ENCODE measurements around the gene LPAR1. TPM values are rescaled to one million over a fixed set of nuclear protein-coding genes. Genes with fewer than 3 reads are reported as not detected.
A peak's percentile ranks its signal among the peaks of the same experiment; 100 is the strongest.
"Not testable (repeated sequence)": the region's sequence is repeated elsewhere in the genome, so short reads cannot be mapped to it uniquely, and the experiment has no call there.

LPAR1 gene
- polyA plus RNA-seq, 1 donor: 22.4 TPM

DNA sequence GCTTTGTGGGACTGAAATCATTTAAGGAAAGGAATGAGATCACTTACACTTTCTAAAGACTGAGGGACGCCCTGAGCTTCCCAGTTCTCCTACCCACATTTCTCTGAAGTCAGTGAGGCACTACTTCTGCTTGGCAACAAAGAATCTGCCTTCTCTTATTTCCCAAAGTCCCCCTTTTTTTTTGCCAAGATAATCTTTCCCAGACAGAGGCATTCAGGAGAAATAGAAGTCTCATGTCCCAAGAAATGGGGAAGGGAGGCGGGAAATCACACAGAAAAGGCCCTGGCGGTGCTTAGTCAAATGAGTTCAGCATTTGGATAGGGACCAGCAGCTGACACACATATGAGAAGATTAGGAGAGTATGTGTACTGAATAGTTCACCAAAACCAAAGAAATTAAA, 210.0 kb downstream of the LPAR1 start:
- no peaks in the 10 kb centered on the region for H3K4me1 ChIP-seq (ENCODE audit: control insufficient read depth, insufficient read depth, low read length)
- no peaks in the 10 kb centered on the region for H3K36me3 ChIP-seq (ENCODE audit: control insufficient read depth, insufficient read depth, low read length)
- no peak overlapping the region for H3K4me3 ChIP-seq (ENCODE audit: low read length)
- no peaks in the 10 kb centered on the region for H3K27me3 ChIP-seq (ENCODE audit: control insufficient read depth, insufficient read depth, low read length)
- no peaks in the 10 kb centered on the region for H3K9me3 ChIP-seq (ENCODE audit: control insufficient read depth, low read depth, low read length)
- no peak overlapping the region for H3K27ac ChIP-seq (ENCODE audit: low read length)
- DNase-seq: peak; percentile 14 to 22
- 83% methylated on average over 1 of the region's 3 CpGs for WGBS (ENCODE audit: insufficient coverage, low lambda C conversion rate)

DNA sequence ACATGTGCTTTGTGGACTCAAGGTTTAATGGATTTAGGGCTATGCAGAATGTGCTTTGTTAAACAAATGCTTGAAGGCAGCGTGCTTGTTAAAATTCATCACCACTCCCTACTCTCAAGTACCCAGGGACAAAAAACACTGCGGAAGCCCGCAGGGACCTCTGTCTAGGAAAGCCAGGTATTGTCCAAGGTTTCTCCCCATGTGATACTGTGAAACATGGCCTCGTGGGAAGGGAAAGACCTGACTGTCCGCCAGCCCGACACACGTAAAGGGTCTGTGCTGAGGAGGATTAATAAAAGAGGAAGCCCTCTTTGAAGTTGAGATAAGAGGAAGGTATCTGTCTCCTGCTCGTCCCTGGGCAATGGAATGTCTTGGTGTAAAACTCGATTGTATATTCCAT, 211.9 kb downstream of the LPAR1 start:
- H3K4me1 ChIP-seq (ENCODE audit: control insufficient read depth, insufficient read depth, low read length); H3K27ac ChIP-seq (ENCODE audit: low read length); H3K4me3 ChIP-seq (ENCODE audit: low read length); H3K36me3 ChIP-seq (ENCODE audit: control insufficient read depth, insufficient read depth, low read length); DNase-seq; H3K9me3 ChIP-seq (ENCODE audit: control insufficient read depth, low read depth, low read length); H3K27me3 ChIP-seq (ENCODE audit: control insufficient read depth, insufficient read depth, low read length): not testable (repeated sequence)
- WGBS (ENCODE audit: insufficient coverage, low lambda C conversion rate): no CpG with 5 or more reads among the region's 9 CpGs

DNA sequence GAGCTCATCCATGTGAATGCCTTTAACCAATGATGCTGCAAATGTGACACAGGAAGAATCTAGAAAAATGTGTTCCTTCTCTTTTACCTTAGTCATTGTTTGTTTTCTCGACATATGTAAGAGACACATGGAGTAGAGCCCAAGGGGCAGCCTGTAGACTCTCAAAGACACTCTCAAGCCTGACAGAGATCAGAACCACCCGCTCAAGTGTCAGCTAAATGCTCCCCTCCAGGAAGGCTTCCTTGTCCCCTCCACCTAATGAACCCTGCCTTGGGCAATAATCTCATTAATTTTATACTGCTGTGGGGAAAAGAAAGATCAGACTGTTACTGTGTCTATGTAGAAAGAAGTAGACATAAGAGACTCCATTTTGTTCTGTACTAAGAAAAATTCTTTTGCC, 212.3 kb downstream of the LPAR1 start:
- no peak overlapping the region for H3K27ac ChIP-seq (ENCODE audit: low read length)
- WGBS (ENCODE audit: insufficient coverage, low lambda C conversion rate): no CpG with 5 or more reads among the region's 2 CpGs
- no peaks in the 10 kb centered on the region for H3K36me3 ChIP-seq (ENCODE audit: control insufficient read depth, insufficient read depth, low read length)
- H3K9me3 ChIP-seq (ENCODE audit: control insufficient read depth, low read depth, low read length): no peaks in the 10 kb centered on the region
- no peak for DNase-seq
- no peak overlapping the region for H3K4me3 ChIP-seq (ENCODE audit: low read length)
- H3K4me1 ChIP-seq (ENCODE audit: control insufficient read depth, insufficient read depth, low read length): no peaks in the 10 kb centered on the region
- no peaks in the 10 kb centered on the region for H3K27me3 ChIP-seq (ENCODE audit: control insufficient read depth, insufficient read depth, low read length)

DNA sequence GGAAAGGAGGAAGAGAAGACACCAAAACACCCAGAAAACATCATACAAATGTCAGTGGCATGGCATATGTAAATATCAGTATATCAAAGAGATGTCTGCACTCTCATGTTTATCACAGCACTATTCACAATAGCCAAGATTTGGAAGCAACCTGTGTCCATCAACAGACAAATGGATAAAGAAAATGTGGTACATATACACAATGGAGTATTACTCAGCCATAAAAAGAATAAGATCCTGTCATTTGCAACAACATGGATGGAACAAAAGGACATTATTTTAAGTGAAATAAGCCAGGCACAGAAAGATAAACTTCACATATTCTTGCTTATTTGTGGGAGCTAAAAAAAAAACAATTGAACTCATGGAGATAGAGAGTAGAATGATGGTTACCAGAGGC, 213.1 kb downstream of the LPAR1 start:
- not testable (repeated sequence) for H3K4me1 ChIP-seq (ENCODE audit: control insufficient read depth, insufficient read depth, low read length); H3K4me3 ChIP-seq (ENCODE audit: low read length); DNase-seq

More for the DNA sequence above, 213.1 kb downstream of the LPAR1 start:
- not testable (repeated sequence) for H3K27ac ChIP-seq (ENCODE audit: low read length); H3K27me3 ChIP-seq (ENCODE audit: control insufficient read depth, insufficient read depth, low read length); H3K36me3 ChIP-seq (ENCODE audit: control insufficient read depth, insufficient read depth, low read length); H3K9me3 ChIP-seq (ENCODE audit: control insufficient read depth, low read depth, low read length)

Measured in large intestine (tissue), 3 donors.